Measurements from ENCODE around the gene TMUB1.
"Not testable (repeated sequence)": the region's sequence is repeated elsewhere in the genome, so short reads cannot be mapped to it uniquely, and the experiment has no call there.

The TMUB1 gene

DNA sequence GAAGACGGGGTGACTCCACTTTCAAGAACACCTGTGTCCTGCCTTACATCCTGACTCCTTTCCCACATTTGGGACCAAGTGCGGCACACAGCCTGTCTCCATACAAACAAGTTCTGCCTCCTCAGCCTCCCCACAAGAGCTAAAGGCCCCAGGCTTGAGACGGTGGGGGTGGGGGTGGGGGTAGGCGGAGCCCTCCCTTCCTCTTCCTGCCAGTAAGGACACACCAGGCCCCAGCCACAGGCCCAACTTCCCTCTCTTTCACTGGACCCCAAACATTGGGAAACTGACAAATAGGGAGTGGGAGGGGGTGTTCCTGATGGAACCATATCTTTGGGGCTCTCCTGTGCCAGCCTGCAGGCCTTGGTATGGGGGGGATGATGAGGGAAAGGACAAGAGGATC lies 30.2 kb downstream of the TMUB1 start:
- no peak for DNase-seq (ENCODE audit: low spot score)

DNA sequence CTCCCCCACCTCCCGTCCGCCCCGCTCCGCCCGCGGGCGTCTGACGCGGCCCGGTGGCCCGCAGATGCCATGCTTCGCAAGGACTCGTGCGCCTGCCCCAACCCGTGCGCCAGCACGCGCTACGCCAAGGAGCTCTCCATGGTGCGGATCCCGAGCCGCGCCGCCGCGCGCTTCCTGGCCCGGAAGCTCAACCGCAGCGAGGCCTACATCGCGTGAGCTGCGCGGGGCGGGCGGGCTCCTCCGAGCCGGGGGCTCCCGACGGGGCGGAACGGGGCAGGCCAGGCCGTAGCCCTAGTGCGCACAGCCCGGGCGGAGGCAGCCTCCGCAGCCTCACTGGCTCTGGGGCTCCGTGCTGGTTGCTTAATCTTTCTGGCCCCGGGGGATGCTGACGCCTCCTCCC lies 32.2 kb downstream of the TMUB1 start:
- no peak for DNase-seq (ENCODE audit: low spot score)

DNA sequence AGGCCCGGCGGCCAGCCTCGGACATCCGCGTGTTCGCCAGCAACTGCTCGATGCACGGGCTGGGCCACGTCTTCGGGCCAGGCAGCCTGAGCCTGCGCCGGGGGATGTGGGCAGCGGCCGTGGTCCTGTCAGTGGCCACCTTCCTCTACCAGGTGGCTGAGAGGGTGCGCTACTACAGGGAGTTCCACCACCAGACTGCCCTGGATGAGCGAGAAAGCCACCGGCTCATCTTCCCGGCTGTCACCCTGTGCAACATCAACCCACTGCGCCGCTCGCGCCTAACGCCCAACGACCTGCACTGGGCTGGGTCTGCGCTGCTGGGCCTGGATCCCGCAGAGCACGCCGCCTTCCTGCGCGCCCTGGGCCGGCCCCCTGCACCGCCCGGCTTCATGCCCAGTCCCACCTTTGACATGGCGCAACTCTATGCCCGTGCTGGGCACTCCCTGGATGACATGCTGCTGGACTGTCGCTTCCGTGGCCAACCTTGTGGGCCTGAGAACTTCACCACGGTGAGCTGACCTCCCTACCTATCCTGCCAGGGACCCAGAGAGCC lies 34.3 kb downstream of the TMUB1 start:
- no peak for DNase-seq (ENCODE audit: low spot score)

DNA sequence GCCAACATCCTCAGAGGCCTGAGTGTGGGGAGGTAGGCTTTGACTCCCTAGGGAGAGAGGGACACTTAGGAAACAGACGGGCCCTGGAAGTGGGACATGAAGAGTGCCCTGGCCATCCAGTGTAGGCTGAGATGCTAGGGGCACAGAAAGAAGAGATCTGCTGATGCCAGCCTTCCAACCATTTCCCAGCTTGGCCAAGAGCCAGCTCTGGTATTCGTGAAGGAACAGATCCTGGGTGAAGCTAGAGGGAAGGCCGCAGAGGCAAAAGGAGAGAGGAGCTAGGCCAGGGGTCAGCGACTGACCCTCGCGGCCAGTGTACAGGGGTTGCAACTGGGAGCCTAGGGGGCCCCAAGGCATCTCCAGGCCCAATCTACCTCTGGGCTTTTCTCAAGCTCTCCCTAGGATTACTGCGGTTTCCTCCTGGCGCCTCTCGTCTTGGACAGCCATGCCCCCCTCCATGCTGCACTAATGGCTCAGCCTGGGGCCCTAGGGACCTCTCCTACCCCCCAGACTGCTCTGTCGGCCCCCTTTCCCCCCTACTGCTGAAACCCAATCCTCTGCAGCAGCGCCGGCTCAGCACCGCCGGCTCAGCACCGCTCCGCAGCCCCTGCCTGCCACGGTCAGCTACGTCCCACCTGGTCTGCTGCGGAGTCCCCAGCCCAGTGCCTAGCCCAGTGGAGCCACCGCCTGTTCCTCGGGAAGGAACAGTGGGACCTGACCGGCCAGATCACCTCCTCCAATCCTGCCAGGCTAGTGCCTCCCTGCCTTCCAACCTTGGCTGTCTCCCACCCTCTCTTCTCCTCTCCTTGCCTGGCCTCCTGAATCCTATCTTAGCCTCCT lies 35.1 kb downstream of the TMUB1 start, which contains the start of gene ASIC3:
Gene ASIC3 (plus strand): TSS at position 556 of the 840 bp plus-strand sequence. CDS start 355 bp downstream, outside the sequence.
- DNase-seq (ENCODE audit: low spot score), result no peak

DNA sequence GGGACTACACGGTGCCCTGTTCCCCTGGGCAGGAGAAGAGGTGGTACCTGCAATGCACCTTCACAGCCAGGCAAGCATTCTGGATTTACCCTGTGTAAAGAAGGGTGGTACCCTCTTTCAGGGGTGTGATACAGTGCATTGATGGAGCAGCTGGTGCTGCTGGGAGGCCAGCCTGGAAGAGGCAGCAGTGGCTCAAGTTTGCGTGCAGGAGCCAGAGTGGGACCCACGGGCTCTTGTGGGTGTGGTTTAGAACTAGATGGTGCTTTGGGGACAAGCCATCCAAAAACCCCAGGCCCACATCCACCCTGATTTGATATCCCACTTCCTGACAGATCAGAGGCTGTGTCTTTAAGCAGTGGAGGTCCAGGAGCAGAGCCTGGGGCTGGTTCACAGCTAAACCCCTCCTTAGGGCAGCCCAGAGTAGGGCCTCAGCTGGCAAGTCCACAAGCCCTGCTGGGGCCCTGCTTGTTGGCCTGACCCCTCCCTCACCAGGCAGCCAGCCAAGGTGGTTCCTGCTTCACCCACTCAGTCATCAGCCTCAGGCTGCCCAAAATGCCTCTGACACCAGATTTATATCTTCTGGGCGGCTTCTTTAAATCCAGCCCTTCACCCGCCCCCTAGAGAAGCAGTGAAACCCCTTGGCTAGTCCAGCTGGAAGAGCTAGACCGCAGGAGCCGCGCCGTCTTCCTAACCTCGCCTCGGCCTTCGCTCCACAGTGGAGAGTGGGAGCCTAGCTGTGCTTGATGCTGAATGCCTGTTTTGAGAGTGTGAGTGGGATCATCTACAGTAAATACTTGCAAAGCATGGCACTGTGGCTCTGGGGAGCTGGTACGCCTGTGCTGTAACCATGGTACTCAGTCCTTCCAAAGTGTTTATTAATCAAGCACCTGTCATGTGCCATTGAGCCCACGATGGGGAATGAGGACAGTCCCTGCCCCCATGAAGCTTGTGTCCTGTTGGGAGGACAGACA lies 36.4 kb downstream of the TMUB1 start:
- DNase-seq (ENCODE audit: low spot score), result no peak

DNA sequence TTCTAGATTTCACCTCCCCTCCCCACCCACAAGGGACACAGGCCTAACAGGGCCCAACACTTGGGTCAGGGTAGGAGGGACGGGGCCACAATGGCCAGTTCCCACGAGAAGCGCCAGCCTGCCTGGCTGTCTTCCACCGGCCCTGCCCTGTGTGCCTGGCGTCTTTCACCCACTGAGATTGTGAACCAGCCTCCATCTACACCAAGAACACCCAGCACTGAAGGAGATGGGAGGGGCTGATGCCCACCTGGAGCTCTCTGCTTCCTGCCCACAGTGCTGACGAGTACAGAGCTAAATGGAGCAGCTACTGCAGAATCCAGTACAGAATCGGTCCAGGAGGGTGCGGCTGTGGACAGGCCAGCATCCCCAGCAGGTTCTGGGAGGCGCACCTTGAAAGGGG lies 37.3 kb downstream of the TMUB1 start:
- no peak for DNase-seq (ENCODE audit: low spot score)

DNA sequence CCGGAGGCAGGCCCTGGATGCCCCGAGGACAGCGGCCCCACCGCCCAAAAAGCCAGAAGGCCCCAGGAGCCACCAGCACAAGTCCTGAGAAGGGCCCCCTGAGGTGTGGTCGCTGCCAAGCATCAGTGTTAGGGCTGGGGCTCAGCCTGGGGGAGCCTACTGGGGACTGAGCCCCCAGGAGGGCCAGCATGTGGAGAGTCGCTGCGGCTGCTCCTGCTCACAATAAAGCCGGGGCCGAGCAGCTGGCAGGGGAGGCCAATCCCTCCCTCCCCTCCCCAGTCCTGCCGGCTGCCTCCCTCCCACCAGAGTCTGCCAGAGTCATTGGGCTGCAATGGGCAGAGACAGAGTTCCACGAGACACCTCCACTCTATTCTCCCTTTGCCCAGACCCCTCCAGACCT lies 38.0 kb downstream of the TMUB1 start:
- DNase-seq (ENCODE audit: low spot score), result peak; percentile 78

DNA sequence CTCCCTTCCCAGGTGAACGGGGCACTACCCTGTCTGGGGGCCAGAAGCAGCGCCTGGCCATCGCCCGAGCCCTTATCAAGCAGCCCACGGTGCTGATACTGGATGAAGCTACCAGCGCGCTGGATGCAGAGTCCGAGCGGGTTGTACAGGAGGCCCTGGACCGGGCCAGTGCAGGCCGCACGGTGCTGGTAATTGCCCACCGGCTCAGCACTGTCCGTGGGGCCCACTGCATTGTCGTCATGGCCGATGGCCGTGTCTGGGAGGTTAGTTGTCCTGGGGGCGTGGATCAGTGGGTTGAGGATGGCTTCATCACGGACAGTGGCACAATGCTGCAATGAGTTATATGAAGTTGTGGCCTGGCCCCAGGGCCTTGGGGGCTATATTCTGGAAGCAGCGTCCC lies 39.3 kb downstream of the TMUB1 start:
- DNase-seq (ENCODE audit: low spot score), result no peak

DNA sequence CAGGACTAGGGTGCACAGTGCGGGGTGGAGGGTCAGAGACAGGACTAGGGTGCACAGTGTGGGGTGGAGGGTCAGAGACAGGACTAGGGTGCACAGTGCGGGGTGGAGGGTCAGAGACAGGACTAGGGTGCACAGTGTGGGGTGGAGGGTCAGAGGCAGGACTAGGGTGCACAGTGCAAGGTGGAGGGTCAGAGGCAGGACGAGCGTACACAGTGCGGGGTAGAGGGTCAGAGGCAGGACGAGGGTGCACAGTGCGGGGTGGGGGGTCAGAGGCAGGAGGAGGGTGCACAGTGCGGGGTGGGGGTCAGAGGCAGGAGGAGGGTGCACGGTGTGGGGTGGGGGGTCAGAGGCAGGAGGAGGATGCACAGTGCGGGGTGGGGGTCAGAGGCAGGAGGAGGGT lies 39.8 kb downstream of the TMUB1 start:
- not testable (repeated sequence) for DNase-seq (ENCODE audit: low spot score)

DNA sequence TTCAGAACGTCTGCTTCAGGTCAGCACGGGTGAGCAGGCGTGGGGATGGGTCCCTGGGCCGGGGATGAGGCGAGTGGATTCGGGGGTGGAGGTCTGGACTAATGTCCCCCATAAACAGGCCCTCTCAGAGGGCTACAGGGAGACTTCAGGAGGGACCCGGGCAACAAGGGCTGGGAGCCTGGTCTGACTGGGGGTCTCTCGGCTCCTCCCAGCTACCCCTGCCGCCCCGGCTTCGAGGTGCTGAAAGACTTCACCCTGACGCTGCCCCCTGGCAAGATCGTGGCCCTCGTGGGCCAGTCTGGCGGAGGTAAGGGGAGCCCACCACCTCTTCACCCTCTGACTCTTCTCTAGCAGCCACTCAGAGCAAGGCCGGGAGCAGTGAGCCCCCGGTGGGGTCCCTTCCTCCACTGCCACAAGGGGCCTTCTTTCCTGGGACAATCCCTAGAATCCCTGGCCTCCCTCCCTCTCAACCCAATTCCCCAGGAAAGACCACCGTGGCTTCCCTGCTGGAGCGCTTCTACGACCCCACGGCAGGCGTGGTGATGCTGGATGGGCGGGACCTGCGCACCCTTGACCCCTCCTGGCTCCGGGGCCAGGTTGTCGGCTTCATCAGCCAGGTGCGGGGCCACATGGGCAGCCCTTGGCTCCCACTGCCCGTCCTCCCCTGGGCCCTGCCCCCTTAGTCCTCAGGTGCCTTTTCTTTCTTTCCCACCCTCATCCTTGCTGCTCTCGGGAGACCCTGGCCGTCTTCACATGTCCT lies 42.5 kb downstream of the TMUB1 start:
- no peak for DNase-seq (ENCODE audit: low spot score)

DNA sequence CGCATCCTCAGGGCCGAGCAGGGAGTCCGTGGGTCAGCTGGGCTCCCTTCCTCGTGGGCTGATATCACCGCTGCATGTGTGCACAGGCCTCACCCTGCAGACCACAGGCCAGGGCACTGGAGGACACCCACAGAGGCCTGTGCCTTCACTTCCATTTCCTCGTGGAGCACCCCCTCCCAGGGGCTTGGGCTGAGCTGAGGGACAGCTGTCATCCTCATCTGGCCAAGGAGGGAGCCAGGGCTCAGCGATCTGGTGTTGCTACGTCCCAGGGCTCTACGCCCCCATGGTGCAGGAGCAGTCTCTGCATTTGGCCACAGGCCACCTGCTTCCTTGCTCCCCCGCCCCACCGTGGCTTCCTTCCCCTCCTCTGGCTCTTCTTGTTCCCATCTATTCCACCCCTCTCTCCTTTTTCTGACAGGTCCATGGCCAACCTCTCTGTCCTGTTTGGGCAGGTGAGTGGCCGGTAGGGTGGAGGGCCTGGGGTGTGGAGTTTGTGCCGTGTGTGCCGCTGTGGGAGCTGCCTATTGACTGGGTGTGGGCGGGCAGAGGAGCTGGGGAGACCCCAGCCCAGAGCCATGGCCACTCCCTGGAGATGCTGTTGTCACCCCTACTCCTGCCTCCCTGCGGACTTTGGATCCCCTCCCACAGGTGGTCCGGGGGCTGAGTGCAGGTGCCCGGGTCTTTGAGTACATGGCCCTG lies 43.3 kb downstream of the TMUB1 start:
- DNase-seq (ENCODE audit: low spot score), result no peak

DNA sequence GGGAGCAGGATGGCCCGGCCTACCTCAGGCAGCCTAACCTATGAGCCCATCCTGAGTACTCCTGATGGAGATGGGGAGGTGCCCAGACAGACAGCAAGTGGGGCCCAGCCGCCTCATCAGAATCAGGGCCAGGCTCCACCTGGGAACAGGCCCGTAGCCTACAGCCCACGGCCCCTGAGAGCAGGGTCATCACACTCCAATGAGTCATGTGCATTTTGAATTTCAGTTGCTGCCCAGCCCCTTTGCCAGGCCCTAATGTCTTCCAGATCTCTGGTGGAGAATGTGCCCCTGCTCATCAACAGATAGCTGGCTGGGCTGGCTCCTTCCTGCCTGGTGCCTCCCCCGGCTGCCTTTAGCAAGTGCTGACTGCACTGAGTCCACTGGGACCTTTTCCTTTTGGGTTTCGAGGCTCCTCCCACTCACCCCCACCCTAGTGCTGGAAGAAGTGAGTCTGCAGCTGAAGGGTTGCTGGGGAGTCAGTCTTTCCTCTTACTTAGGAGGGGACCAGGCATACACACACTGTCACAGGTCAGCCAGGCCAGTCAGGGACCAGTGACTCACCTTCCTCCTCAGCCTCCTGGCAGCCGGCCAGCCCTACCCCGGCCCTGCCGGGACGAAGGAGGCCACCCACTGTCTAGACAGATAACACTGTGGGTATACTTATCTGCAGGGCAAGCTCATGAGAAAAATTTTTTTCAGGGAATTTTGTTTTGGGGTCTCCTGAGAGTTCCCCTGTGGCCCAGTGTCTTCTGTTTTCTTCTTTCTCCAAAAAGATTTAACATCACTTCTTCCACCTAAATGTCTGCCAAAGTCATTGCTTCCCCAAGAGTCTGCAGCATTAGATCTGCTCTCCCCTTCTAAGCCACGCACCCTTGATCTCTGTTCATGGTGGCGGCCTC lies 44.1 kb downstream of the TMUB1 start:
- DNase-seq (ENCODE audit: low spot score), result no peak

DNA sequence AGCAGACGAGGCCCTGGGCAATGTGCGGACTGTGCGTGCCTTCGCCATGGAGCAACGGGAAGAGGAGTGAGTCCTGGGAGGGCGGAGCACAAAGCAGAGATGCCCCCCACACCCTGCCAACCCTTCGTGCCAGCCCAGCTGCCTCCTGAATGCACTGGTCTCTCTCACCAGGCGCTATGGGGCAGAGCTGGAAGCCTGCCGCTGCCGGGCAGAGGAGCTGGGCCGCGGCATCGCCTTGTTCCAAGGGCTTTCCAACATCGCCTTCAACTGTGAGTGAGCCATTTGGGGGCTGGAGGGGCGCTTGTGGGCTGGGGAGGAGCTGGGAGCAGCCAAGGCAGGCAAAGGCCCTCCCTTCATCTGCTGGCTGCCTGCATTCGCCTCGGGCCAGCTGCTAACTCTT lies 47.4 kb downstream of the TMUB1 start:
- DNase-seq (ENCODE audit: low spot score), result no peak

DNA sequence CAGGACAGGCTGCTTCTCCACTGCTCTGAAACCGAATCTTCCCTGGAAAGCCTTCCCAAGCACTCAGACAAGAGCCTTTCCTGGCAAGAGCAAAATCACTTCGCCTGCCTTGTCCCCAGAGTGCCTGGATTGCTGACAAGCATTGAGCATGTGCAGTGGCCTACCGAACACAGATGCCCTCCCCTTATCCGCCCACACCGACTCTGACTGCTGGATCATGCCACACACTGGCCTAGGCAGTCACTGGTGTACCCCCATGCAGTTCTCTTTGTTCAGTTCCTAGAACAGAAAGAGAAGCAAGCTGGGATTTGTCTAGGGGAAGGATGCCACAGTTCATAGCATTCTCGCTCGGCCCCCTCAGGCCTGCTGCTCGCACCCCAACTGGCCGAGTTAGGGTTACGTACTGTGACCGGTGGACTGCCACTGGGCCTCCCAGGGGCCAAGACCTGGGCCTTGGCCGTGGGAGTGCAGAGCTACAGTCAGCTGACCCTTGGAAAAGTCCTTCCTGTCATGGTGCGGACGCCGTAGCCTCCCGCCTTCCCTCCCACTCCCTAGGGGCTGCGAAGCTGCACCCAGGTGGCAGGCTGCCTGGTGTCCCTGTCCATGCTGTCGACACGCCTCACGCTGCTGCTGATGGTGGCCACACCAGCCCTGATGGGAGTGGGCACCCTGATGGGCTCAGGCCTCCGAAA lies 48.1 kb downstream of the TMUB1 start:
- no peak for DNase-seq (ENCODE audit: low spot score)

DNA sequence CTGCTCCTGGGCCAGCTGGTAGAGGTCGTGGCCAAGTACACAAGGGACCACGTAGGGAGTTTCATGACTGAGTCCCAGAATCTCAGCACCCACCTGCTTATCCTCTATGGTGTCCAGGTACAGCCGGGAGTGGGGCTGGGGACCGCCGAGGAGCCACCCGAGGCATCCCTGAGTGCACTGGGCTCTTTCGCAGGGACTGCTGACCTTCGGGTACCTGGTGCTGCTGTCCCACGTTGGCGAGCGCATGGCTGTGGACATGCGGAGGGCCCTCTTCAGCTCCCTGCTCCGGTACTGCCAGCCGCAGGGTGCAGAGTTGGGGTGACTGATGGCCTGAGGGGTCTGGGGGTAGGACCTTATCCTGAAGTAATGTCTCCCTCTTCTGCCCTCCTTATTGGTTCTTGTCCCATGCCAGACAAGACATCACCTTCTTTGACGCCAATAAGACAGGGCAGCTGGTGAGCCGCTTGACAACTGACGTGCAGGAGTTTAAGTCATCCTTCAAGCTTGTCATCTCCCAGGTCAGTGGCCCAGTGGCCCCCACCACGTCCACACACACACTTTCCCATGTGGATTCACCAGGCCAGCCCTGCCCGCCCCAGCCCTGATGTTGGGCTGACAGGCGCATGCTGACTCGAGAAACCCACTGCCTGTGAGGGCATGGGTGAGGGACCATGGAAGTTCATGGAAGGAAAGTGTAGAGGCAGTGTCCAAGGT lies 48.8 kb downstream of the TMUB1 start:
- no peak for DNase-seq (ENCODE audit: low spot score)

DNA sequence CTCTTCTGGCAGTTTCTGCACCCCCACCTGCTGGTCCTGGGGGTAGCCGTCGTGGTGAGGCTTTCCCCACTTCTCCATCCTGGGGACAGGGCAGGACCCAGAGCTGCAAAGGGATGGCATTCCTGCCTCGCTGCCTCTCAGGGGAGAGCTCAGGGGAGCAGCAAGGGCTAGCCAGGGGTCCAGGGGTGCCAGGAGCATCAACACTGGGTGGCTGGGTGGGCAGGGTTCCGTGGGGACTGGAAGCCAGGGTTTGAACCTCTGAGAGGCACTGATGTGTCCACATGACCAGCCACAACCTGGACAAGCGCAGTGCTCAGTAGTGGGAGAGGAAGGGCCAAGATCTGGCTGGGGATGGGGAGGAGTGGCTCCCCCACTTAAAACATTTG lies 49.4 kb downstream of the TMUB1 start:
- DNase-seq (ENCODE audit: low spot score), result no peak

DNA sequence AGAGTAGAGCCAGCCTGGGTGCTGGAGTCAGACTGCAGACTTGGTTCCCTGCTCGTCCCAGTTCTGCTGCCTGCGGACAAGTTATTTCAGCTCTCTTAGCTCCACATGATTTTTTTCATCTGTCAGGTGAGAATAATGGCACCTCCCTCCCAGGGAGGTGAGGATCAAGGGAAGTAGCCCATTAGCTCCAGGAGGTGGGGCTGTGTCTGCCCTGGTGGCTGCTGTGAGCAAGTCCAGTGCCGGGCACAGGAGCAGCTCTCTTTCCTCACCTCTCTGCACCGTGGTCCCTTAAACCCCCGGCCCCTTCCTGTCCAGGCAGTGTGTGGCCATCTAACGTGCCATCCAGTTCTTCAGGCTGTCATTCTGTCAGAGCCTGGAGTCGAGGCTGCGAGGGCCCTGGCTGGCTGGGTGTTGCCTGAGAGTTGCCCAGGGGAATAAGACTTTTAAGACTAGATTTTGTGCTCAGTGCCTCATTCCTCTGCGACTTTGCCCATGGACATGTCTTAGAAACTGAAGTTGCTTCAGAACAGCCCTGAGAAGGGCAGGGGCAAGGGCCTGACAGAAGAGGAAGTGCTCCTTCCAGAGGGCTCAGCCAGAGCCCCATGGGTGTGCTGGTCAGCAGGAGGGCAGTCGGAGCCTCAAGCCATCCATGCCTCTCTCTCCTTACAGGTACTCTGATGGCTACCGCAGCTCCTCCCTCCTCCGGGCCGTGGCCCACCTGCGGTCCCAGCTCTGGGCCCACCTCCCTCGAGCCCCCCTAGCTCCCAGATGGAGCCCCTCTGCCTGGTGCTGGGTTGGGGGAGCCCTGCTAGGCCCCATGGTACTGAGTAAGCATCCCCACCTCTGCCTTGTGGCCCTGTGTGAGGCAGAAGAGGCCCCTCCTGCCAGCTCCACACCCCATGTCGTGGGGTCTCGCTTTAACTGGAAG lies 50.1 kb downstream of the TMUB1 start:
- no peak for DNase-seq (ENCODE audit: low spot score)

All from D341Med (cell line).